Esophagus squamous epithelium (tissue), 4 donors: ENCODE measurements around the gene LRP10.

Source experiments
- CTCF ChIP-seq, 6 experiments: fragments of 450-650 bp in 4 of 6; fragments of 200-600 bp in 2 of 6; sonication (generic) in 2 of 6; IDR thresholded peaks; one replicate each; pipeline ENCODE4 v1.5.1; 2016 to 2019; ENCODE audit warnings: antibody characterized with exemption in 6 of 6, mild to moderate bottlenecking in 4 of 6, moderate library complexity in 4 of 6
- POLR2A ChIP-seq, 4 donors: fragments of 450-650 bp; IDR thresholded peaks; one replicate each; pipeline ENCODE4 v1.6.1; 2017; ENCODE audit warnings: antibody characterized with exemption in 4 of 4, mild to moderate bottlenecking in 4 of 4, moderate library complexity in 3 of 4

- peak in 1 of 6 experiments; percentile 28 for TF ChIP-seq CTCF (IDR thresholded peaks at IDR 0.05)
- peak in 3 of 4 donors; percentile 55 to 84 (median 77) for TF ChIP-seq POLR2A (IDR thresholded peaks at IDR 0.05)
Observed at GRCh38 chr14:22918804-22919600, 47.5 kb downstream of the LRP10 start, which contains the start of gene RBM23.
